IMR-90 (cell line): ENCODE data around the gene CSGALNACT2. TPM values are rescaled to one million over a fixed set of nuclear protein-coding genes. Genes with fewer than 3 reads are reported as not detected.

Source experiments
- ATAC-seq: fragments of 200-7000 bp; cut with Tn5 transposase; 2 replicates; pipeline ENCODE4 v1.9.1; 2020; ENCODE audit warnings: low read depth, mild to moderate bottlenecking, moderate library complexity
- BruUV-seq: library from RNA; stranded (reverse); fragments of 400-500 nt; replicated peaks from 2 replicates; lab custom pipeline; 2021; lab: Mats Ljungman, UMichigan
- CTCF ChIA-PET: fragments of 300-600 bp; formaldehyde crosslinking; extraction: SDS; loops from one replicate; lab custom pipeline; 2021; ENCODE audit warnings: antibody characterized with exemption; lab: Yijun Ruan, JAX
- POLR2A ChIA-PET: fragments of 300-600 bp; sonication (Branson Sonifier 250); formaldehyde crosslinking; loops from one replicate; lab custom pipeline; 2022; ENCODE audit warnings: antibody characterized with exemption; ENCODE audit not compliant: unreplicated experiment; lab: Charles Lee
- DNase-seq: peaks from one replicate; pipeline ENCODE4 v3.0.0; 2013
- H2AFZ ChIP-seq: replicated peaks from 2 replicates; pipeline ENCODE3; 2013; ENCODE audit warnings: low read length, mild to moderate bottlenecking; ENCODE audit not compliant: poor library complexity
- H2AK5ac ChIP-seq: 2 replicates; pipeline ENCODE4 v1.6.1; 2013; ENCODE audit warnings: low read depth, low read length, inconsistent platforms
- H2AK9ac ChIP-seq: replicated peaks from 2 replicates; pipeline ENCODE3; 2013; ENCODE audit warnings: mild to moderate bottlenecking, low read depth, low read length, moderate library complexity; ENCODE audit not compliant: poor library complexity
- H2BK120ac ChIP-seq: 2 replicates; pipeline ENCODE4 v1.6.1; 2013; ENCODE audit warnings: low read depth, low read length, inconsistent platforms
- H2BK15ac ChIP-seq: 3 replicates; pipeline ENCODE4 v1.6.1; 2013; ENCODE audit warnings: low read depth, low read length, inconsistent platforms
- H2BK20ac ChIP-seq: 2 replicates; pipeline ENCODE4 v1.6.1; 2013; ENCODE audit warnings: low read depth, mild to moderate bottlenecking, inconsistent platforms, low read length, moderate library complexity
- H2BK5ac ChIP-seq: 2 replicates; pipeline ENCODE4 v1.6.1; 2013; ENCODE audit warnings: mild to moderate bottlenecking, low read depth, low read length, inconsistent platforms; ENCODE audit not compliant: poor library complexity, severe bottlenecking
- H3K14ac ChIP-seq: replicated peaks from 2 replicates; pipeline ENCODE4 v1.6.1; 2013; ENCODE audit warnings: low read depth, low read length, inconsistent platforms
- H3K18ac ChIP-seq: 2 replicates; pipeline ENCODE4 v1.6.1; 2013; ENCODE audit warnings: low read depth, low read length, control low read depth
- H3K23ac ChIP-seq: 2 replicates; pipeline ENCODE4 v1.6.1; 2013; ENCODE audit warnings: low read depth, low read length, inconsistent platforms
- H3K27ac ChIP-seq: 2 replicates; pipeline ENCODE4 v1.5.1; 2013; ENCODE audit warnings: mild to moderate bottlenecking, control low read depth, low read length; ENCODE audit not compliant: insufficient read depth
- H3K27me3 ChIP-seq: 2 replicates; pipeline ENCODE4 v1.6.1; 2013; ENCODE audit warnings: low read length; ENCODE audit not compliant: control insufficient read depth, insufficient read depth
- H3K36me3 ChIP-seq: 2 replicates; pipeline ENCODE4 v1.6.1; 2013; ENCODE audit warnings: low read length, mixed read lengths; ENCODE audit not compliant: control insufficient read depth, insufficient read depth
- H3K4ac ChIP-seq: 2 replicates; pipeline ENCODE4 v1.6.1; 2013; ENCODE audit warnings: low read depth, low read length, inconsistent platforms
- H3K4me1 ChIP-seq: 2 replicates; pipeline ENCODE4 v1.6.1; 2013; ENCODE audit warnings: low read length, mixed read lengths; ENCODE audit not compliant: control insufficient read depth, insufficient read depth
- H3K4me2 ChIP-seq: 2 replicates; pipeline ENCODE4 v1.6.1; 2013; ENCODE audit warnings: low read depth, mild to moderate bottlenecking, control low read depth, low read length, moderate library complexity
- H3K4me3 ChIP-seq: 2 replicates; pipeline ENCODE4 v1.5.1; 2013; ENCODE audit warnings: low read depth, mild to moderate bottlenecking, control low read depth, low read length, moderate library complexity; ENCODE audit not compliant: insufficient read depth
- H3K56ac ChIP-seq: 2 replicates; pipeline ENCODE4 v1.6.1; 2013; ENCODE audit warnings: low read length, inconsistent platforms; ENCODE audit not compliant: insufficient read depth; ENCODE audit errors: extremely low read depth
- H3K79me1 ChIP-seq, 2 experiments: 2 replicates each; pipeline ENCODE4 v1.6.1; 2013; ENCODE audit warnings: low read length in 2 of 2, inconsistent platforms in 1 of 2, low read depth in 1 of 2
- H3K9ac ChIP-seq: 2 replicates; pipeline ENCODE4 v1.6.1; 2013; ENCODE audit warnings: low read depth, low read length, control low read depth
- H3K9me1 ChIP-seq: 2 replicates; pipeline ENCODE4 v1.6.1; 2013; ENCODE audit warnings: low read length, inconsistent platforms; ENCODE audit not compliant: insufficient read depth
- H3K9me3 ChIP-seq: 2 replicates; pipeline ENCODE4 v1.6.1; 2013; ENCODE audit warnings: low read length; ENCODE audit not compliant: control insufficient read depth, insufficient read depth
- H4K20me1 ChIP-seq: 2 replicates; pipeline ENCODE4 v1.6.1; 2013; ENCODE audit warnings: low read length, inconsistent platforms; ENCODE audit not compliant: insufficient read depth
- H4K5ac ChIP-seq: 2 replicates; pipeline ENCODE4 v1.6.1; 2013; ENCODE audit warnings: mild to moderate bottlenecking, low read depth, low read length, control low read depth
- H4K8ac ChIP-seq, 2 experiments: 2 replicates each; pipeline ENCODE4 v1.6.1; 2013; ENCODE audit warnings: low read depth in 2 of 2, low read length in 2 of 2, control low read depth in 1 of 2, inconsistent platforms in 1 of 2
- H4K91ac ChIP-seq: 2 replicates; pipeline ENCODE4 v1.6.1; 2013; ENCODE audit warnings: low read depth, low read length, inconsistent platforms; ENCODE audit not compliant: insufficient read depth
- BHLHE40 ChIP-seq: fragments of 150-350 bp; IDR thresholded peaks from 2 replicates; pipeline ENCODE4 v1.6.1; 2016; ENCODE audit warnings: mild to moderate bottlenecking, low read depth, low read length
- MAFK ChIP-seq: IDR thresholded peaks from 2 replicates; pipeline ENCODE4 v1.6.1; 2012; ENCODE audit warnings: low read depth, low read length, improper control_type of control experiment
- MAZ ChIP-seq: IDR thresholded peaks from 2 replicates; pipeline ENCODE4 v1.6.1; 2012; ENCODE audit warnings: low read depth, mild to moderate bottlenecking, low read length, improper control_type of control experiment, moderate library complexity, borderline replicate concordance
- NFE2L2 ChIP-seq: fragments of 150-350 bp; IDR thresholded peaks from 2 replicates; pipeline ENCODE4 v1.6.1; 2016; ENCODE audit warnings: low read depth, mild to moderate bottlenecking, low read length
- POLR2A ChIP-seq: IDR thresholded peaks from 2 replicates; pipeline ENCODE4 v1.6.1; 2012; ENCODE audit warnings: mild to moderate bottlenecking, low read depth, low read length
- RAD21 ChIP-seq: IDR thresholded peaks from 2 replicates; pipeline ENCODE4 v1.6.1; 2012; ENCODE audit warnings: low read length, improper control_type of control experiment
- SMC3 ChIP-seq: fragments of 150-350 bp; IDR thresholded peaks from 2 replicates; pipeline ENCODE4 v1.6.1; 2016; ENCODE audit warnings: low read depth, mild to moderate bottlenecking, antibody characterized with exemption, low read length, moderate library complexity
- WGBS, 2 experiments: methylation state at CpG; one replicate each; pipeline versions ENCODE4 v1.1.5 to v1.1.7; 2013; ENCODE audit warnings: missing lambda C conversion rate in 2 of 2; ENCODE audit not compliant: insufficient read length in 1 of 2; ENCODE audit errors: extremely low coverage in 2 of 2; 5-methylcytosine and 5-hydroxymethylcytosine counted together
- dilution Hi-C: fragments of 300-500 bp; cut with HindIII; formaldehyde crosslinking; loops from one replicate; pipeline ENCODE4 v1.14.3; 2018; ENCODE audit warnings: low sequenced_read_pairs; ENCODE audit not compliant: unreplicated experiment
- in situ Hi-C: fragments of 300-500 bp; cut with MboI; formaldehyde crosslinking; loops from 3 replicates; pipeline ENCODE4 v1.14.3; 2019; ENCODE audit warnings: low sequenced_read_pairs, inconsistent platforms, mixed read lengths
- intact Hi-C: fragments of 100-400 bp; cut with micrococcal nuclease; formaldehyde crosslinking; loops from 2 replicates; pipeline ENCODE4 v1.10.0; 2022
- polyA plus RNA-seq, 3 experiments: library from polyadenylated mRNA; depleted of rRNA; stranded (reverse); fragments of >200 nt; gene quantifications; 2 replicates each; pipeline ENCODE4 v1.2.3, GENCODE V29; 2012; ENCODE audit warnings: low replicate concordance in 1 of 3
- total RNA-seq: library from RNA; depleted of rRNA; stranded (reverse); fragments of >200 nt; gene quantifications from 2 replicates; pipeline ENCODE4 v1.2.3, GENCODE V29; 2012
- TF ChIP-seq, protein P1 (sequence below): conservative IDR thresholded peaks from 2 replicates; pipeline ENCODE4 v1.5.1; 2012; ENCODE audit warnings: mild to moderate bottlenecking, low read depth, low read length, improper control_type of control experiment

CSGALNACT2 gene
- total and polyA plus RNA-seq, 2 of the 4 experiments (the other 2 are of a cell fraction): 6.5 to 13.1 TPM

DNA sequence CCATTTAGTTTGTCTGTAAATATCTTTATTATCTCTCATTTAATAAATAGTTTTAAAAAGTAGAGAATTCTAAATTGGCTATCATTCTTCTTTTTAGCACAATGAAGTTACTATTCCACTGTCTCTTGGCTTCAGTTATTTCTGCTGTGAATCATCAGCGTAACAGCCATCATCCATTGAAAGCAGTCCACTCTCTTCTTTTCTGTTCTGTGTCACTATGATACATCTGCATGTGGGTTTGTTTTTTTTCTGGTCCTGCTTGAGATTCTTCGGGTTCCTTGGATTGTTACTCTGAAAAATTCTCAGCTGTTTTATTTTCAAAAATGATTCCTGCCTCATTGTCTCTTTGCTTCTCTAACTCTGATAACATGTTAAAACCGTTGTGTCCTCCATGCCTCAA lies 52.5 kb downstream of the CSGALNACT2 start:
- H3K79me1 ChIP-seq: peaks cover 0 to 3% of the 10 kb centered on the region in 2 experiments; a peak in 1 of 4 replicates
- in situ Hi-C loops (no loop called here), dilution Hi-C loops (no loop called here), intact Hi-C loops (no loop called here)
- no peaks in the 10 kb centered on the region for H3K9me3 ChIP-seq
- no peak overlapping the region for H4K8ac ChIP-seq
- no peak overlapping the region for H3K4ac ChIP-seq
- no peak overlapping the region for H3K14ac ChIP-seq
- H4K5ac ChIP-seq: no peak overlapping the region
- TF ChIP-seq, protein P1, sequence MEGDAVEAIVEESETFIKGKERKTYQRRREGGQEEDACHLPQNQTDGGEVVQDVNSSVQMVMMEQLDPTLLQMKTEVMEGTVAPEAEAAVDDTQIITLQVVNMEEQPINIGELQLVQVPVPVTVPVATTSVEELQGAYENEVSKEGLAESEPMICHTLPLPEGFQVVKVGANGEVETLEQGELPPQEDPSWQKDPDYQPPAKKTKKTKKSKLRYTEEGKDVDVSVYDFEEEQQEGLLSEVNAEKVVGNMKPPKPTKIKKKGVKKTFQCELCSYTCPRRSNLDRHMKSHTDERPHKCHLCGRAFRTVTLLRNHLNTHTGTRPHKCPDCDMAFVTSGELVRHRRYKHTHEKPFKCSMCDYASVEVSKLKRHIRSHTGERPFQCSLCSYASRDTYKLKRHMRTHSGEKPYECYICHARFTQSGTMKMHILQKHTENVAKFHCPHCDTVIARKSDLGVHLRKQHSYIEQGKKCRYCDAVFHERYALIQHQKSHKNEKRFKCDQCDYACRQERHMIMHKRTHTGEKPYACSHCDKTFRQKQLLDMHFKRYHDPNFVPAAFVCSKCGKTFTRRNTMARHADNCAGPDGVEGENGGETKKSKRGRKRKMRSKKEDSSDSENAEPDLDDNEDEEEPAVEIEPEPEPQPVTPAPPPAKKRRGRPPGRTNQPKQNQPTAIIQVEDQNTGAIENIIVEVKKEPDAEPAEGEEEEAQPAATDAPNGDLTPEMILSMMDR: no peak
- TF ChIP-seq MAFK (no peak), NFE2L2 (no peak), MAZ (no peak), POLR2A (no peak), RAD21 (no peak), SMC3 (no peak), BHLHE40 (no peak)
- H4K91ac ChIP-seq: no peak overlapping the region
- no peaks in the 10 kb centered on the region for H3K27me3 ChIP-seq
- H4K20me1 ChIP-seq: no peaks in the 10 kb centered on the region; the same call in 1 of the 2 replicates
- H3K23ac ChIP-seq: no peak overlapping the region
- no TSS peak for BruUV-seq
- ChIA-PET CTCF (interaction anchor here (0.6 to 1.3 kb wide), 2 partner anchors 11 to 380 kb away, joined by 4 to 5 read pairs; no protein-coding TSS in a partner anchor), POLR2A (no interaction called here)
- H2BK5ac ChIP-seq: no peak overlapping the region
- H2AK9ac ChIP-seq: no peak overlapping the region
- WGBS, 2 experiments: no CpG with 5 or more reads among the region's 3 CpGs
- no peak overlapping the region for H2BK20ac ChIP-seq
- no peak overlapping the region for H3K18ac ChIP-seq
- H2AFZ ChIP-seq: no peak overlapping the region
- H3K56ac ChIP-seq: no peak overlapping the region
- no peak overlapping the region for H3K4me2 ChIP-seq
- H2AK5ac ChIP-seq: no peak overlapping the region
- no peak overlapping the region for H3K9ac ChIP-seq
- DNase-seq (peak; percentile 72), ATAC-seq (peak; percentile 47)
- H2BK15ac ChIP-seq: no peak overlapping the region
- no peak overlapping the region for H2BK120ac ChIP-seq
- H3K9me1 ChIP-seq: peaks cover 4% of the 10 kb centered on the region; the same call in 1 of the 2 replicates
- H3K36me3 ChIP-seq: peaks cover 8% of the 10 kb centered on the region
- no peak overlapping the region for H3K4me3 ChIP-seq
- H3K27ac ChIP-seq: no peak overlapping the region
- H3K4me1 ChIP-seq: no peaks in the 10 kb centered on the region
